IMR-90 (cell line): ENCODE results near the gene ITGA3. TPM values are rescaled to one million over a fixed set of nuclear protein-coding genes. Genes with fewer than 3 reads are reported as not detected.
A peak's percentile ranks its signal among the peaks of the same experiment; 100 is the strongest.

ENCODE experiments used
- ATAC-seq: fragments of 200-7000 bp; cut with Tn5 transposase; 2 replicates; pipeline ENCODE4 v1.9.1; 2020; ENCODE audit warnings: low read depth, mild to moderate bottlenecking, moderate library complexity
- BruUV-seq: library from RNA; stranded (reverse); fragments of 400-500 nt; replicated peaks from 2 replicates; lab custom pipeline; 2021; lab: Mats Ljungman, UMichigan
- CTCF ChIA-PET: fragments of 300-600 bp; formaldehyde crosslinking; extraction: SDS; loops from one replicate; lab custom pipeline; 2021; ENCODE audit warnings: antibody characterized with exemption; lab: Yijun Ruan, JAX
- POLR2A ChIA-PET: fragments of 300-600 bp; sonication (Branson Sonifier 250); formaldehyde crosslinking; loops from one replicate; lab custom pipeline; 2022; ENCODE audit warnings: antibody characterized with exemption; ENCODE audit not compliant: unreplicated experiment; lab: Charles Lee
- DNase-seq: peaks from one replicate; pipeline ENCODE4 v3.0.0; 2013
- H2AFZ ChIP-seq: replicated peaks from 2 replicates; pipeline ENCODE3; 2013; ENCODE audit warnings: low read length, mild to moderate bottlenecking; ENCODE audit not compliant: poor library complexity
- H2AK5ac ChIP-seq: 2 replicates; pipeline ENCODE4 v1.6.1; 2013; ENCODE audit warnings: low read depth, low read length, inconsistent platforms
- H2AK9ac ChIP-seq: replicated peaks from 2 replicates; pipeline ENCODE3; 2013; ENCODE audit warnings: mild to moderate bottlenecking, low read depth, low read length, moderate library complexity; ENCODE audit not compliant: poor library complexity
- H2BK120ac ChIP-seq: 2 replicates; pipeline ENCODE4 v1.6.1; 2013; ENCODE audit warnings: low read depth, low read length, inconsistent platforms
- H2BK15ac ChIP-seq: 3 replicates; pipeline ENCODE4 v1.6.1; 2013; ENCODE audit warnings: low read depth, low read length, inconsistent platforms
- H2BK20ac ChIP-seq: 2 replicates; pipeline ENCODE4 v1.6.1; 2013; ENCODE audit warnings: low read depth, mild to moderate bottlenecking, inconsistent platforms, low read length, moderate library complexity
- H2BK5ac ChIP-seq: 2 replicates; pipeline ENCODE4 v1.6.1; 2013; ENCODE audit warnings: mild to moderate bottlenecking, low read depth, low read length, inconsistent platforms; ENCODE audit not compliant: poor library complexity, severe bottlenecking
- H3K14ac ChIP-seq: replicated peaks from 2 replicates; pipeline ENCODE4 v1.6.1; 2013; ENCODE audit warnings: low read depth, low read length, inconsistent platforms
- H3K18ac ChIP-seq: 2 replicates; pipeline ENCODE4 v1.6.1; 2013; ENCODE audit warnings: low read depth, low read length, control low read depth
- H3K23ac ChIP-seq: 2 replicates; pipeline ENCODE4 v1.6.1; 2013; ENCODE audit warnings: low read depth, low read length, inconsistent platforms
- H3K27ac ChIP-seq: 2 replicates; pipeline ENCODE4 v1.5.1; 2013; ENCODE audit warnings: mild to moderate bottlenecking, control low read depth, low read length; ENCODE audit not compliant: insufficient read depth
- H3K27me3 ChIP-seq: 2 replicates; pipeline ENCODE4 v1.6.1; 2013; ENCODE audit warnings: low read length; ENCODE audit not compliant: control insufficient read depth, insufficient read depth
- H3K36me3 ChIP-seq: 2 replicates; pipeline ENCODE4 v1.6.1; 2013; ENCODE audit warnings: low read length, mixed read lengths; ENCODE audit not compliant: control insufficient read depth, insufficient read depth
- H3K4ac ChIP-seq: 2 replicates; pipeline ENCODE4 v1.6.1; 2013; ENCODE audit warnings: low read depth, low read length, inconsistent platforms
- H3K4me1 ChIP-seq: 2 replicates; pipeline ENCODE4 v1.6.1; 2013; ENCODE audit warnings: low read length, mixed read lengths; ENCODE audit not compliant: control insufficient read depth, insufficient read depth
- H3K4me2 ChIP-seq: 2 replicates; pipeline ENCODE4 v1.6.1; 2013; ENCODE audit warnings: low read depth, mild to moderate bottlenecking, control low read depth, low read length, moderate library complexity
- H3K4me3 ChIP-seq: 2 replicates; pipeline ENCODE4 v1.5.1; 2013; ENCODE audit warnings: low read depth, mild to moderate bottlenecking, control low read depth, low read length, moderate library complexity; ENCODE audit not compliant: insufficient read depth
- H3K56ac ChIP-seq: 2 replicates; pipeline ENCODE4 v1.6.1; 2013; ENCODE audit warnings: low read length, inconsistent platforms; ENCODE audit not compliant: insufficient read depth; ENCODE audit errors: extremely low read depth
- H3K79me1 ChIP-seq, 2 experiments: 2 replicates each; pipeline ENCODE4 v1.6.1; 2013; ENCODE audit warnings: low read length in 2 of 2, inconsistent platforms in 1 of 2, low read depth in 1 of 2
- H3K9ac ChIP-seq: 2 replicates; pipeline ENCODE4 v1.6.1; 2013; ENCODE audit warnings: low read depth, low read length, control low read depth
- H3K9me1 ChIP-seq: 2 replicates; pipeline ENCODE4 v1.6.1; 2013; ENCODE audit warnings: low read length, inconsistent platforms; ENCODE audit not compliant: insufficient read depth
- H3K9me3 ChIP-seq: 2 replicates; pipeline ENCODE4 v1.6.1; 2013; ENCODE audit warnings: low read length; ENCODE audit not compliant: control insufficient read depth, insufficient read depth
- H4K20me1 ChIP-seq: 2 replicates; pipeline ENCODE4 v1.6.1; 2013; ENCODE audit warnings: low read length, inconsistent platforms; ENCODE audit not compliant: insufficient read depth
- H4K5ac ChIP-seq: 2 replicates; pipeline ENCODE4 v1.6.1; 2013; ENCODE audit warnings: mild to moderate bottlenecking, low read depth, low read length, control low read depth
- H4K8ac ChIP-seq, 2 experiments: 2 replicates each; pipeline ENCODE4 v1.6.1; 2013; ENCODE audit warnings: low read depth in 2 of 2, low read length in 2 of 2, control low read depth in 1 of 2, inconsistent platforms in 1 of 2
- H4K91ac ChIP-seq: 2 replicates; pipeline ENCODE4 v1.6.1; 2013; ENCODE audit warnings: low read depth, low read length, inconsistent platforms; ENCODE audit not compliant: insufficient read depth
- ELK1 ChIP-seq: fragments of 150-350 bp; IDR thresholded peaks from 2 replicates; pipeline ENCODE4 v1.6.1; 2016; ENCODE audit warnings: low read depth, mild to moderate bottlenecking, low read length, moderate library complexity, borderline replicate concordance
- MAFK ChIP-seq: IDR thresholded peaks from 2 replicates; pipeline ENCODE4 v1.6.1; 2012; ENCODE audit warnings: low read depth, low read length, improper control_type of control experiment
- MAZ ChIP-seq: IDR thresholded peaks from 2 replicates; pipeline ENCODE4 v1.6.1; 2012; ENCODE audit warnings: low read depth, mild to moderate bottlenecking, low read length, improper control_type of control experiment, moderate library complexity, borderline replicate concordance
- NFE2L2 ChIP-seq: fragments of 150-350 bp; IDR thresholded peaks from 2 replicates; pipeline ENCODE4 v1.6.1; 2016; ENCODE audit warnings: low read depth, mild to moderate bottlenecking, low read length
- POLR2A ChIP-seq: IDR thresholded peaks from 2 replicates; pipeline ENCODE4 v1.6.1; 2012; ENCODE audit warnings: mild to moderate bottlenecking, low read depth, low read length
- WGBS, 2 experiments: methylation state at CpG; one replicate each; pipeline versions ENCODE4 v1.1.5 to v1.1.7; 2013; ENCODE audit warnings: missing lambda C conversion rate in 2 of 2; ENCODE audit not compliant: insufficient read length in 1 of 2; ENCODE audit errors: extremely low coverage in 2 of 2; 5-methylcytosine and 5-hydroxymethylcytosine counted together
- dilution Hi-C: fragments of 300-500 bp; cut with HindIII; formaldehyde crosslinking; loops from one replicate; pipeline ENCODE4 v1.14.3; 2018; ENCODE audit warnings: low sequenced_read_pairs; ENCODE audit not compliant: unreplicated experiment
- in situ Hi-C: fragments of 300-500 bp; cut with MboI; formaldehyde crosslinking; loops from 3 replicates; pipeline ENCODE4 v1.14.3; 2019; ENCODE audit warnings: low sequenced_read_pairs, inconsistent platforms, mixed read lengths
- intact Hi-C: fragments of 100-400 bp; cut with micrococcal nuclease; formaldehyde crosslinking; loops from 2 replicates; pipeline ENCODE4 v1.10.0; 2022
- polyA plus RNA-seq, 3 experiments: library from polyadenylated mRNA; depleted of rRNA; stranded (reverse); fragments of >200 nt; gene quantifications; 2 replicates each; pipeline ENCODE4 v1.2.3, GENCODE V29; 2012; ENCODE audit warnings: low replicate concordance in 1 of 3
- total RNA-seq: library from RNA; depleted of rRNA; stranded (reverse); fragments of >200 nt; gene quantifications from 2 replicates; pipeline ENCODE4 v1.2.3, GENCODE V29; 2012

The ITGA3 gene
- total and polyA plus RNA-seq, 2 of the 4 experiments (the other 2 are of a cell fraction) = 78.0 to 202 TPM

- no peak for TF ChIP-seq ELK1
- no peak for TF ChIP-seq MAZ
Measured at GRCh38 chr17:50056217-50056960, 479 bp downstream of the ITGA3 start (continued).

GRCh38 chr17:50056961-50057330 lies 1.0 kb downstream of the ITGA3 start:
- peak; percentile 64 for DNase-seq

More at GRCh38 chr17:50056961-50057330, 1.0 kb downstream of the ITGA3 start:
- dilution Hi-C loops = no loop called here
- peak overlapping the region; percentile 86 for H3K4ac ChIP-seq
- H2BK5ac ChIP-seq = peak overlapping the region; percentile 79
- H3K18ac ChIP-seq = peak overlapping the region; percentile 0; the same call in 1 of the 2 replicates
- ATAC-seq = peak; percentile 42
- H4K8ac ChIP-seq = peak overlapping the region; percentile 2 to 17; a peak in 2 of 4 replicates
- H3K27ac ChIP-seq = peak overlapping the region; percentile 57
- ChIA-PET CTCF (interaction anchor here (0.8 to 3.1 kb wide), 6 partner anchors 13 to 37 kb away, joined by 3 to 11 read pairs (median 4); no protein-coding TSS in a partner anchor), POLR2A (interaction anchor here (1.3 kb wide), 1 partner anchor 30 kb away, joined by 5 read pairs; no protein-coding TSS in a partner anchor)
- no CpG with 5 or more reads among the region's 15 CpGs for whole genome bisulfite sequencing, 2 experiments
- no peaks in the 10 kb centered on the region for H3K36me3 ChIP-seq
- H4K91ac ChIP-seq = peak overlapping the region; percentile 51
- H3K9me3 ChIP-seq = no peaks in the 10 kb centered on the region
- peak overlapping the region; percentile 76 for H2BK120ac ChIP-seq
- H3K79me1 ChIP-seq = peaks cover 3 to 80% of the 10 kb centered on the region in 2 experiments; a peak in 2 of 4 replicates
- H3K9me1 ChIP-seq = peaks cover 52% of the 10 kb centered on the region
- peak overlapping the region; percentile 41; the same call in 2 of the 3 replicates for H2BK15ac ChIP-seq
- in situ Hi-C loops = no loop called here
- peaks cover 50% of the 10 kb centered on the region for H3K4me1 ChIP-seq
- H2BK20ac ChIP-seq = peak overlapping the region; percentile 63
- TF ChIP-seq MAZ = peak; percentile 10; the same call in 1 of the 2 replicates
- no peak for TF ChIP-seq NFE2L2
- no peak; the same call in 1 of the 2 replicates for TF ChIP-seq POLR2A
- no peak for TF ChIP-seq MAFK
- no TSS peak for BruUV-seq
- peak overlapping the region; percentile 47; the same call in 1 of the 2 replicates for H3K56ac ChIP-seq
- peak overlapping the region; percentile 85 for H2AFZ ChIP-seq
- intact Hi-C loops = no loop called here
- H3K4me3 ChIP-seq = peak overlapping the region; percentile 93
- H4K20me1 ChIP-seq = peaks cover 11% of the 10 kb centered on the region; the same call in 1 of the 2 replicates
- peak overlapping the region; percentile 87 for H2AK5ac ChIP-seq
- H4K5ac ChIP-seq = peak overlapping the region; percentile 2; the same call in 1 of the 2 replicates
- no peaks in the 10 kb centered on the region for H3K27me3 ChIP-seq
- peak overlapping the region; percentile 77 for H3K14ac ChIP-seq
- H3K9ac ChIP-seq = peak overlapping the region; percentile 59
- H3K4me2 ChIP-seq = peak overlapping the region; percentile 79
- H2AK9ac ChIP-seq = peak overlapping the region; percentile 95
- peak overlapping the region; percentile 91 for H3K23ac ChIP-seq
